Measurements from ENCODE around the gene RTP2. TPM values are rescaled to one million over a fixed set of nuclear protein-coding genes. Genes with fewer than 3 reads are reported as not detected.

The RTP2 gene
- total RNA-seq, 1 experiment from 2014 or later, result not detected

DNA sequence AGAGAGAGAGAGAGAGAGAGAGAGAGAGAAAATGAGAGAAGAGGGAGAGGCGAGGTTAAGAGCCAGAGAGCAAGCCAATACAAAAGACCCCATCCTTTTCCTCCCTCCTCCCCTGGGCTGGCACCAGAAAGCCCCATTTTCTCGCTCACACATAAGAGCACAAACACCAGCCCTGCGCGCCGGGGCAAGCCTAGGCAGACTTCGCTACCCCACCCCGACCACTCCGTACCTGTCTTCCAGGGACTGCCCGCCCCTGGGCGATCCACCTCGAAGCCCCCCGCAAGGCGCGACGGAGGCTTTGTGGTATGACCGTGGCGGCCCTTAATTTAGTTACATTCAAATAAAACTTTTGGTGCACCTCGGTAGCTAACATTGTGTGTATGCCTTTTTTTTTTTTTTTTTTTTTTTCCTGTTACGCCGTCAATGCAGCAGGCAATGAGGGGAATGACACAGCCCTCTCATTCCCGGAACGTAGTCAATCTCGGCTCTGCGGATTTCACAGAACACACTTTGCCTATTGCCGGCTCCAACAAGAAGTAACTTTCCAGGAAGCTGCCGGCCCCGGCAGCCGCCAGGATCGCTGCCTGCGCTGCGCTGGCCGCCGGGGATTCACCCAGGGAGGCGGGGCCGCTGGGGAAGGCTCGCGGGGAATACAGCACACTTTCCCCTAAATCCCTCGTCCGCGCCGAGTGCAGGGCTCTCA lies 35.2 kb upstream of the RTP2 start:
- H3K36me3 ChIP-seq (ENCODE audit: control insufficient read depth in 1 of 2, insufficient read depth in 2 of 2, low read length in 2 of 2), result no peaks in the 10 kb centered on the region
- peak overlapping the region; percentile 71 for H3K9ac ChIP-seq (ENCODE audit: low read length)
- ChIA-PET CTCF (interaction anchor here (1.0 to 4.2 kb wide), 8 partner anchors 418 to 1497 kb away, joined by 3 to 260 read pairs (median 4); no protein-coding TSS in a partner anchor), RAD21 (ENCODE audit: low non-redundant PET in 1 of 2, low total read pairs in 2 of 2, uncharacterized antibody in 2 of 2, unreplicated experiment in 2 of 2) (interaction anchor here in 1 of 2 experiments (1.1 kb wide), 1 partner anchor 13 kb away, joined by 3 read pairs; no protein-coding TSS in a partner anchor), POLR2A (interaction anchor here (0.7 to 1.3 kb wide), 2 partner anchors 13 to 1252 kb away, joined by 4 to 5 read pairs; no protein-coding TSS in a partner anchor)
- no peaks in the 10 kb centered on the region for H3K27me3 ChIP-seq (ENCODE audit: insufficient read depth, low read length)
- intact Hi-C loops (cut with micrococcal nuclease), result loop anchor here (1.0 to 2.0 kb wide), 3 partner anchors 1303 to 1496 kb away; no protein-coding TSS in a partner anchor
- no peaks in the 10 kb centered on the region for H4K20me1 ChIP-seq (ENCODE audit: insufficient read depth)
- peak overlapping the region; percentile 62 to 85 for H3K4me3 ChIP-seq (replicated peaks in 1 of 2; ENCODE audit: low read depth in 1 of 2, low read length in 2 of 2)
- no TSS peak for BruUV-seq (replicated peaks)
- H3K4me2 ChIP-seq (ENCODE audit: low read length), result peak overlapping the region; percentile 97
- TF ChIP-seq, protein P1, sequence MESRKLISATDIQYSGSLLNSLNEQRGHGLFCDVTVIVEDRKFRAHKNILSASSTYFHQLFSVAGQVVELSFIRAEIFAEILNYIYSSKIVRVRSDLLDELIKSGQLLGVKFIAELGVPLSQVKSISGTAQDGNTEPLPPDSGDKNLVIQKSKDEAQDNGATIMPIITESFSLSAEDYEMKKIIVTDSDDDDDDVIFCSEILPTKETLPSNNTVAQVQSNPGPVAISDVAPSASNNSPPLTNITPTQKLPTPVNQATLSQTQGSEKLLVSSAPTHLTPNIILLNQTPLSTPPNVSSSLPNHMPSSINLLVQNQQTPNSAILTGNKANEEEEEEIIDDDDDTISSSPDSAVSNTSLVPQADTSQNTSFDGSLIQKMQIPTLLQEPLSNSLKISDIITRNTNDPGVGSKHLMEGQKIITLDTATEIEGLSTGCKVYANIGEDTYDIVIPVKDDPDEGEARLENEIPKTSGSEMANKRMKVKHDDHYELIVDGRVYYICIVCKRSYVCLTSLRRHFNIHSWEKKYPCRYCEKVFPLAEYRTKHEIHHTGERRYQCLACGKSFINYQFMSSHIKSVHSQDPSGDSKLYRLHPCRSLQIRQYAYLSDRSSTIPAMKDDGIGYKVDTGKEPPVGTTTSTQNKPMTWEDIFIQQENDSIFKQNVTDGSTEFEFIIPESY (IDR thresholded peaks at IDR 0.05; ENCODE audit: extremely low read depth, insufficient replicate concordance, low read length), result no peak
- no peak for TF ChIP-seq RAD21 (IDR thresholded peaks at IDR 0.05; ENCODE audit: low read depth)
- TF ChIP-seq EZH2phosphoT487 (IDR thresholded peaks at IDR 0.05; ENCODE audit: borderline replicate concordance), result no peak
- TF ChIP-seq YY1 (IDR thresholded peaks at IDR 0.05; ENCODE audit: extremely low read depth, insufficient replicate concordance, low read depth, low read length), result no peak
- TF ChIP-seq ZNF274 (IDR thresholded peaks at IDR 0.05; ENCODE audit: low read depth, low read length), result no peak
- no peak for TF ChIP-seq EZH2 (IDR thresholded peaks at IDR 0.05)
- ATAC-seq (peak; percentile 10; the same call in 1 of the 2 replicates), DNase-seq (ENCODE audit: low read depth, low spot score) (no peak)
- no peaks in the 10 kb centered on the region for H3K9me3 ChIP-seq (ENCODE audit: control insufficient read depth in 1 of 2, insufficient read depth in 1 of 2, low read depth in 1 of 2, low read length in 2 of 2)
- H3K9me2 ChIP-seq (ENCODE audit: insufficient read depth), result no peaks in the 10 kb centered on the region
- peaks cover 22 to 58% of the 10 kb centered on the region in 2 experiments for H3K4me1 ChIP-seq (ENCODE audit: control insufficient read depth in 1 of 2, insufficient read depth in 2 of 2, low read length in 2 of 2)
- no peaks in the 10 kb centered on the region for H3K79me2 ChIP-seq (ENCODE audit: insufficient read depth, low read length)
- H2AFZ ChIP-seq (ENCODE audit: low read depth, low read length, poor library complexity, severe bottlenecking), result peak overlapping the region; percentile 66
- peak overlapping the region; percentile 44; the same call in 1 of the 2 replicates for H3K27ac ChIP-seq (ENCODE audit: low read depth, low read length)
